ENCODE measurements around the gene CWC27.

Gene CWC27

DNA sequence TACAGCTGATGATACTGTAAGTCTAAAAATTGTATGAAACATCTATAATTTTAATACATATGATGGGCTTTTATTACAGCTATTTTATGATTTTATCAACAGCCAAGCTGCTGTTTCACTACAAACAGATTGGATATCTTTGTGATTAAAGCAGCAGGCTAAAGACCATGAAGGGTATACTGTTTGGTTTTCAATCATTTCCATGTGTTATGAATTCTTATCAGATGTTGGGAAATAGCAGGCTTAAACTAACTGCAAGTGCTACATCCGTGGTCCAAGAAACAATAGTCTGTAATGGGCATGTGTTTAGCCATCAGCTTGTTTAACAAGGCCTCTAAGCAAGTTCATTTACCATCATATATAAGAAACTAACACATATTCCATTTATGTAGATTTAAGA, 107.5 kb downstream of the CWC27 start:
- no peak overlapping the region for H4K5ac ChIP-seq (ENCODE audit: low read length)
- no CpG with 5 or more reads among the region's 1 CpG for WGBS (ENCODE audit: extremely low coverage, insufficient coverage, low lambda C conversion rate)
- H2BK5ac ChIP-seq (ENCODE audit: low read length), result no peak overlapping the region
- no peak overlapping the region for H3K9ac ChIP-seq (ENCODE audit: low read length)
- H2BK120ac ChIP-seq (ENCODE audit: low read depth, low read length), result no peak overlapping the region
- no peak overlapping the region for H3K23ac ChIP-seq (ENCODE audit: low read length)
- H3K4me1 ChIP-seq (ENCODE audit: control insufficient read depth, low read depth, low read length), result no peaks in the 10 kb centered on the region
- no peak overlapping the region for H4K8ac ChIP-seq (ENCODE audit: low read depth, low read length)
- DNase-seq, result no peak
- H3K79me1 ChIP-seq (ENCODE audit: low read length), result no peaks in the 10 kb centered on the region
- no peaks in the 10 kb centered on the region for H3K36me3 ChIP-seq (ENCODE audit: control insufficient read depth, insufficient read depth, low read length)
- no peak overlapping the region for H2AK5ac ChIP-seq (ENCODE audit: low read length)
- no peak overlapping the region for H3K4me3 ChIP-seq (ENCODE audit: low read length)
- no peak overlapping the region for H2BK15ac ChIP-seq (replicated peaks; ENCODE audit: low read depth)
- no peaks in the 10 kb centered on the region for H3K79me2 ChIP-seq (ENCODE audit: control insufficient read depth, insufficient read depth, low read length)
- H3K4ac ChIP-seq (ENCODE audit: low read depth, low read length), result no peak overlapping the region
- H3K4me2 ChIP-seq (ENCODE audit: low read length), result no peak overlapping the region
- no peak overlapping the region for H3K56ac ChIP-seq (ENCODE audit: low read length)
- no peaks in the 10 kb centered on the region for H3K27me3 ChIP-seq (ENCODE audit: insufficient read depth, low read length, poor library complexity)
- no peak overlapping the region for H3K27ac ChIP-seq (ENCODE audit: low read depth, low read length)
- no peak overlapping the region for H3K18ac ChIP-seq (ENCODE audit: low read length)

DNA sequence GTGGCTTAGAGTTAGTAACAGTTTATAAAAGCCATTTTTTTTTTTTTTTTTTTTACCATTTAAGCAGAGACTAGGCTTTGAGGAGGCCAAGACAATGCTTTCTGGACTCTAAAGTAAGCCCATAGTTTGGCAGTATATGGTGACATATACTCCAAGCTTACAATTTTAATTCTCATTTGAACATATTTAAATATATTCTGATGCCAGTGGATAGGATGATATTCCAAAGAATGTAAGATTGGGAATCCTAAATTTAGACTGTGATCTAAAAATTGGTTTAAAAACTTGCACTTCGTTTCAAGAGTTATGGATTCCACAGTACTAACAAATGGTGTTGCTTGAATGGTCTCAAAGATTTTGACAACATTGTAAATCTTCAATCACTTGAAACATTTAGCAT, 112.1 kb downstream of the CWC27 start:
- no peak overlapping the region for H4K8ac ChIP-seq (ENCODE audit: low read depth, low read length)
- no peak overlapping the region for H2AK5ac ChIP-seq (ENCODE audit: low read length)
- no peak overlapping the region for H3K4ac ChIP-seq (ENCODE audit: low read depth, low read length)
- no peaks in the 10 kb centered on the region for H3K79me2 ChIP-seq (ENCODE audit: control insufficient read depth, insufficient read depth, low read length)
- H2BK15ac ChIP-seq (replicated peaks; ENCODE audit: low read depth), result no peak overlapping the region
- H3K4me2 ChIP-seq (ENCODE audit: low read length), result no peak overlapping the region
- H3K36me3 ChIP-seq (ENCODE audit: control insufficient read depth, insufficient read depth, low read length), result no peaks in the 10 kb centered on the region
- H3K56ac ChIP-seq (ENCODE audit: low read length), result no peak overlapping the region
- H2BK120ac ChIP-seq (ENCODE audit: low read depth, low read length), result no peak overlapping the region
- H3K27me3 ChIP-seq (ENCODE audit: insufficient read depth, low read length, poor library complexity), result no peaks in the 10 kb centered on the region
- H3K79me1 ChIP-seq (ENCODE audit: low read length), result no peaks in the 10 kb centered on the region
- H3K18ac ChIP-seq (ENCODE audit: low read length), result no peak overlapping the region
- no peak overlapping the region for H2BK5ac ChIP-seq (ENCODE audit: low read length)
- no peak overlapping the region for H3K4me3 ChIP-seq (ENCODE audit: low read length)
- H3K9ac ChIP-seq (ENCODE audit: low read length), result no peak overlapping the region
- no peak for DNase-seq
- no peak overlapping the region for H4K5ac ChIP-seq (ENCODE audit: low read length)
- no CpG with 5 or more reads among the region's 1 CpG for WGBS (ENCODE audit: extremely low coverage, insufficient coverage, low lambda C conversion rate)
- no peaks in the 10 kb centered on the region for H3K4me1 ChIP-seq (ENCODE audit: control insufficient read depth, low read depth, low read length)
- no peak overlapping the region for H3K27ac ChIP-seq (ENCODE audit: low read depth, low read length)
- H3K23ac ChIP-seq (ENCODE audit: low read length), result no peak overlapping the region

DNA sequence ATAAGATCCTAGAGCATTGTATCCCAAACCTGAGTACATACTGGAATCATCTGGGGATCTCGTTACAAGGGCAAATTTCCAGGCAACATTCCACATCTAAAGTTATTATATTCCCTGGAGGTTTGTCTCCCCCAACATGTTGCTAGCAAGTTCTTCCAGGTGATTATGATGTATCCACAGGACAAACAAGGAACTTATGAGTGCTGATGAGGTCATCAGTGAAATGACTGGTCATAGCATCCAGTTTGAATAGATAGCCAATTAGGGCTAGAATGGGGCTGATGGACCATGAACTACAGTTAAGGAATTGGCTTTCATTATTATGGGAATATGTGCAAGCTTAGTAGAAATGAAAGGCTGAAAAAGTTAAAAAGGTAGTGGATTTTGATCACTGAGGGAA, 115.2 kb downstream of the CWC27 start:
- Histone ChIP-seq H3K56ac (ENCODE audit: low read length) (no peak overlapping the region), H3K18ac (ENCODE audit: low read length) (no peak overlapping the region), H3K36me3 (ENCODE audit: control insufficient read depth, insufficient read depth, low read length) (no peaks in the 10 kb centered on the region), H3K79me1 (ENCODE audit: low read length) (no peaks in the 10 kb centered on the region), H3K4me2 (ENCODE audit: low read length) (no peak overlapping the region), H3K23ac (ENCODE audit: low read length) (no peak overlapping the region), H2BK5ac (ENCODE audit: low read length) (no peak overlapping the region), H2BK15ac (replicated peaks; ENCODE audit: low read depth) (no peak overlapping the region), H3K27me3 (ENCODE audit: insufficient read depth, low read length, poor library complexity) (no peaks in the 10 kb centered on the region), H3K79me2 (ENCODE audit: control insufficient read depth, insufficient read depth, low read length) (no peaks in the 10 kb centered on the region), H3K4me1 (ENCODE audit: control insufficient read depth, low read depth, low read length) (no peaks in the 10 kb centered on the region), H4K8ac (ENCODE audit: low read depth, low read length) (no peak overlapping the region), H3K27ac (ENCODE audit: low read depth, low read length) (no peak overlapping the region), H2BK120ac (ENCODE audit: low read depth, low read length) (no peak overlapping the region), H3K4ac (ENCODE audit: low read depth, low read length) (no peak overlapping the region), H3K4me3 (ENCODE audit: low read length) (no peak overlapping the region), H2AK5ac (ENCODE audit: low read length) (no peak overlapping the region), H3K9ac (ENCODE audit: low read length) (no peak overlapping the region), H4K5ac (ENCODE audit: low read length) (no peak overlapping the region)
- no CpG with 5 or more reads among the region's 1 CpG for WGBS (ENCODE audit: extremely low coverage, insufficient coverage, low lambda C conversion rate)
- no peak for DNase-seq

DNA sequence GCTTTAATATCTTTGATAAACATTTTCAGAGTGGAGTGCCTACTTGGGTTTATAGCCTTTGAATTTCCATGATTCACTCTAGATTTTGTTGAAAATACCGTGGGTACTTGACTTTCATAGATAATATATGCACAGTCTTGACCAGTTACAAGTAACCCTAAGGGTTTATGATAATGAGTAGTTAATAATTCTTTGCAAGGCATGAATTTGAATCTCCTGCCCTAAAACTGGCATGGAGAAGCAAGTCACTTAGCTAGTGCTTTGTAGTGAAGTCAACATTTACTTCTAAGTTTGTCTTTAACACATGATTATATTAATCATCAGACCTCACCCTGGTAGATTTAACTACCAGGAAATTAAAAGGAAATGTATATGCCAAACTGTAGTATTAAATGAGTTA, 115.8 kb downstream of the CWC27 start:
- DNase-seq, result no peak
- no peak overlapping the region for H2AK5ac ChIP-seq (ENCODE audit: low read length)
- no peak overlapping the region for H3K4ac ChIP-seq (ENCODE audit: low read depth, low read length)
- H3K23ac ChIP-seq (ENCODE audit: low read length), result no peak overlapping the region
- no peak overlapping the region for H2BK120ac ChIP-seq (ENCODE audit: low read depth, low read length)
- no peaks in the 10 kb centered on the region for H3K27me3 ChIP-seq (ENCODE audit: insufficient read depth, low read length, poor library complexity)
- H3K18ac ChIP-seq (ENCODE audit: low read length), result no peak overlapping the region
- no peak overlapping the region for H3K56ac ChIP-seq (ENCODE audit: low read length)
- WGBS (ENCODE audit: extremely low coverage, insufficient coverage, low lambda C conversion rate), result no CpG with 5 or more reads among the region's 1 CpG
- no peaks in the 10 kb centered on the region for H3K79me1 ChIP-seq (ENCODE audit: low read length)
- no peak overlapping the region for H3K9ac ChIP-seq (ENCODE audit: low read length)
- H4K8ac ChIP-seq (ENCODE audit: low read depth, low read length), result no peak overlapping the region
- no peak overlapping the region for H3K27ac ChIP-seq (ENCODE audit: low read depth, low read length)
- no peaks in the 10 kb centered on the region for H3K4me1 ChIP-seq (ENCODE audit: control insufficient read depth, low read depth, low read length)
- no peak overlapping the region for H2BK5ac ChIP-seq (ENCODE audit: low read length)
- H4K5ac ChIP-seq (ENCODE audit: low read length), result no peak overlapping the region
- no peak overlapping the region for H3K4me3 ChIP-seq (ENCODE audit: low read length)
- no peak overlapping the region for H2BK15ac ChIP-seq (replicated peaks; ENCODE audit: low read depth)
- no peaks in the 10 kb centered on the region for H3K36me3 ChIP-seq (ENCODE audit: control insufficient read depth, insufficient read depth, low read length)
- no peaks in the 10 kb centered on the region for H3K79me2 ChIP-seq (ENCODE audit: control insufficient read depth, insufficient read depth, low read length)
- no peak overlapping the region for H3K4me2 ChIP-seq (ENCODE audit: low read length)

DNA sequence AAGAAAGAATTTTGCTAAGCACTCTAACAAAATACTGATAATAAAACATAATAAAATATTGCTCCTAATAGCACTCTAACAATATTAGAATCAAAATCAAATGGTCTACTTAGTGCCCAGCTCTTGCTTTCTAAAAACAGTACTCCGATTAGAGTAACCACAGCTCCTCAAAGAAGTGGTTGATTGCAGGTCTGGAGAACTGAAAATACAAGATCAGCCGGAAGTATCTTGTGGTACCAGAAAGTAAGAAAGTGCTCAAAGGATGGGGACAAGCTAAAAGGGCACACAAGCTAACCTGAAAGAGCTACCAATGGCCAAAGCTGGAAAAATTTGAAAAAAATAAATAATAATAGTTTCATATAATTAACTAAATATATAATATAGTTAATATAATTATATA, 119.2 kb downstream of the CWC27 start:
- H3K23ac ChIP-seq (ENCODE audit: low read length), result no peak overlapping the region
- H3K56ac ChIP-seq (ENCODE audit: low read length), result no peak overlapping the region
- no peak overlapping the region for H2AK5ac ChIP-seq (ENCODE audit: low read length)
- H3K4me3 ChIP-seq (ENCODE audit: low read length), result no peak overlapping the region
- no peaks in the 10 kb centered on the region for H3K79me2 ChIP-seq (ENCODE audit: control insufficient read depth, insufficient read depth, low read length)
- WGBS (ENCODE audit: extremely low coverage, insufficient coverage, low lambda C conversion rate), result no CpG with 5 or more reads among the region's 2 CpGs
- no peak overlapping the region for H3K4ac ChIP-seq (ENCODE audit: low read depth, low read length)
- no peak for DNase-seq
- no peaks in the 10 kb centered on the region for H3K4me1 ChIP-seq (ENCODE audit: control insufficient read depth, low read depth, low read length)
- H2BK120ac ChIP-seq (ENCODE audit: low read depth, low read length), result no peak overlapping the region
- H3K36me3 ChIP-seq (ENCODE audit: control insufficient read depth, insufficient read depth, low read length), result no peaks in the 10 kb centered on the region
- H3K27ac ChIP-seq (ENCODE audit: low read depth, low read length), result no peak overlapping the region
- H3K18ac ChIP-seq (ENCODE audit: low read length), result no peak overlapping the region
- H2BK15ac ChIP-seq (replicated peaks; ENCODE audit: low read depth), result no peak overlapping the region
- H3K4me2 ChIP-seq (ENCODE audit: low read length), result no peak overlapping the region
- no peaks in the 10 kb centered on the region for H3K79me1 ChIP-seq (ENCODE audit: low read length)
- no peak overlapping the region for H4K8ac ChIP-seq (ENCODE audit: low read depth, low read length)
- no peak overlapping the region for H3K9ac ChIP-seq (ENCODE audit: low read length)
- no peak overlapping the region for H2BK5ac ChIP-seq (ENCODE audit: low read length)
- H4K5ac ChIP-seq (ENCODE audit: low read length), result no peak overlapping the region
- H3K27me3 ChIP-seq (ENCODE audit: insufficient read depth, low read length, poor library complexity), result no peaks in the 10 kb centered on the region

DNA sequence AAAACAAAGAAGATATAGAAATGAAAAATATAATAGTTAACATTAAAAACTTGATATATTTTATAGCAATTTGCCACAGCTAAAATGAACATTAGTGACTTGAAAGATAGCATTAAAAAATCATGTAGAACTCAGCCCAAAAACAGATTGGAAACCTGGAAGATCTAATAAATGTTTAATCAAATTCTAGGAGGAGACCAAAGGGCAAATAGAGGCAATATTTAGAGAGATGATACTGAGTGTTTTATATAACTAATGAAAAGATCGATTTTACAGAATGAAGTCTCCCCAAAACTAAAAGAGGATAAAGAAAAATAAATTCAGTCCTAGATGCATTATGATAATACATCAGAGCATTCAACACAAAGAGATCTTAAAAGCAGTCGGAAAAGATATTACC, 127.0 kb downstream of the CWC27 start:
- Histone ChIP-seq H3K23ac (ENCODE audit: low read length) (no peak overlapping the region), H3K9ac (ENCODE audit: low read length) (no peak overlapping the region), H2BK15ac (replicated peaks; ENCODE audit: low read depth) (no peak overlapping the region), H3K79me2 (ENCODE audit: control insufficient read depth, insufficient read depth, low read length) (no peaks in the 10 kb centered on the region), H3K79me1 (ENCODE audit: low read length) (no peaks in the 10 kb centered on the region), H3K4me2 (ENCODE audit: low read length) (no peak overlapping the region), H2BK120ac (ENCODE audit: low read depth, low read length) (no peak overlapping the region), H4K5ac (ENCODE audit: low read length) (no peak overlapping the region), H3K18ac (ENCODE audit: low read length) (no peak overlapping the region), H3K4me1 (ENCODE audit: control insufficient read depth, low read depth, low read length) (no peaks in the 10 kb centered on the region), H3K27me3 (ENCODE audit: insufficient read depth, low read length, poor library complexity) (no peaks in the 10 kb centered on the region), H3K36me3 (ENCODE audit: control insufficient read depth, insufficient read depth, low read length) (no peaks in the 10 kb centered on the region), H3K4ac (ENCODE audit: low read depth, low read length) (no peak overlapping the region), H3K27ac (ENCODE audit: low read depth, low read length) (no peak overlapping the region), H3K4me3 (ENCODE audit: low read length) (no peak overlapping the region), H2AK5ac (ENCODE audit: low read length) (no peak overlapping the region), H2BK5ac (ENCODE audit: low read length) (no peak overlapping the region), H3K56ac (ENCODE audit: low read length) (no peak overlapping the region), H4K8ac (ENCODE audit: low read depth, low read length) (no peak overlapping the region)
- WGBS (ENCODE audit: extremely low coverage, insufficient coverage, low lambda C conversion rate), result no CpG with 5 or more reads among the region's 2 CpGs
- no peak for DNase-seq
